Forelimb muscle (tissue), 1 donor: ENCODE data around the gene GPR151. TPM values are rescaled to one million over a fixed set of nuclear protein-coding genes. Genes with fewer than 3 reads are reported as not detected.

Source experiments
- DNase-seq: peaks from one replicate; pipeline ENCODE4 v3.0.0-alpha.2; 2013; ENCODE audit warnings: low read depth
- polyA plus RNA-seq: library from polyadenylated mRNA; unstranded; fragments of 120-200 nt; gene quantifications from one replicate; pipeline ENCODE4 v1.2.1, GENCODE V29; 2013; ENCODE audit not compliant: insufficient read length

Gene GPR151
- polyA plus RNA-seq, 1 donor, result not detected

DNA sequence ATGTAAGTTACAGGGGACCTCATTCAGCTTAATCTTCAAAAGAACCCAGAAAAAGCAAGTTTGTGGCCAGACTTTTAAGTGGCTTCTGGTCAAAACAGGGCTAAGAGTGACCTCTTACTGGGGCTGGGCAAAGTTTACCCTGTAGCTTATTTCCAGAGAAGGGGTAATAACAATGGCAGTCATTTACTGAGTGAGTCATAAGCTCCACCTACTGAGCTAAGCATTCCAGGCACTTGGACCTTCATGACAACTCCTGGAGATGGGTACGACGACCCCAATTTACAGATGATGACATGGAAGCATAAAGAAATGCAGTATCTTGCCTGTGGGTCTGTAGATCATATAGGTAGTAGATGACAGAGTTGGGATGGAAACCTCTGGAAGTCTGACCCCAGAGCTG is 4.7 kb upstream of the GPR151 start:
- DNase-seq, result no peak

DNA sequence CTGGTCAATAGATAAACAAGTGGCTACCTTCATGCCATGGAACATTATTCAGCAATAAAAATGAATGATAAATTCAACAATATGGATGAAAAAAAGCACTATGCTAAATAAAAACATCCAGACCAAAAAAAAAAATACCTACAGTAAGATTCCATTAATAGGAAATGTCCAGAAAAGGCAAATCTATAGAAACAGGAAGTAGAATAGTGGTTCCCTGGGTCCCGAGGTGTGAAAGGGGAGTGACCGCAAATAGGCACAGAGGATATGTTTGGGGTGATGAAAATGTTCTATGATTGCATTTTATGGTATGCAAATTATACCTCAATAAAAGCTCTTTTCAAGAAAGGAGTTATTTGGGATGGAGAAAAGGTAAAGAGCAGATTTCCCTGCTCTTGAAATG is 3.6 kb upstream of the GPR151 start:
- DNase-seq, result no peak

DNA sequence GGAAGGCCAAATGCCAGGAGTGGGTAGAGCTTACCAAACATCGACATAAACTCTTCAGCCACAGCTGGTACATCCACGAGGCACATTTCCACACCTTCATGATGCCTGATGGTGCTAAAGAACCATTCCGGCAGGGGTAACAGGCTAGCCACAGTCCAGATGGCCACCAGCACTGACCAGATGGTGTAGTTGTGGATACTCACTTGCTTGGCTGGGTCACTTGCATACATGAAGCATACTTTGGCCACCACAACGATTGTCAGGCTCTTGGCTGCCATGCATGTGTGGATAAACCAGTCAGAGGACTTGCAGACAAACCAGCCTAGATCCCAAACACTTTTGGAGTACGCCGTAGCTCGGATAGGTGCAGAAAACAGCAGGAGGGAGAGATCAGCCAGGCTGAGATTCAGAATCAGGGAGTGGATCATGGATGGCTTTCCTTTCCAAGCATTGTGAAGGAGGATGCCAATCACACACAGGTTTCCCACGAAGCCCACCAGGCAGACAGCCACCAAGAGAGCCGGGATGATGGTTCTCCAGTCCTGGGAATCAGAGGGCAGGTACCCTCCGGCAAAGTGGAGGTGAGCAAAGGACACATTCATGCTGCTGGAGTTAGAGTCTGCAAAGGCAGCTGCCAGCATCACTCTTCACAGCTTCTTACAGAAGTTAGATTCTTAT is 378 bp downstream of the GPR151 start:
- DNase-seq, result no peak

DNA sequence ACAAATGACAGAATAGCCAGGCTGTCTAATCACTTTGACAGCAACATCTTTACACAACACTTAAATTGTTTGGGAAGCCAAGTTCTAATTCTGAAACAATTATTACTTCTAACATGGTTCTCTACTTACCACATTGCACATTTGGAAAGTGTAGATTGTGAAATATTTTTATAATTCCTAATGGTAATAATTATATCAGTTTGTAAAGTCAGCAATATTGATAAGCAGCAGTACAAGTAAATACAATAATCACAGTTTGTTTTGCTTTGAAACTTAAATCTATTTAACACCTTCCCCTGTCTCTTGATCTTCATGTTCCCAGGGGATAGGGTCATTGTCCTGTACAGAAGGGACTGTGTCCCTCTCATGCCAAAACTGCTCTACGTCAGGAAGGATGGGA is 1.4 kb downstream of the GPR151 start:
- DNase-seq, result no peak

DNA sequence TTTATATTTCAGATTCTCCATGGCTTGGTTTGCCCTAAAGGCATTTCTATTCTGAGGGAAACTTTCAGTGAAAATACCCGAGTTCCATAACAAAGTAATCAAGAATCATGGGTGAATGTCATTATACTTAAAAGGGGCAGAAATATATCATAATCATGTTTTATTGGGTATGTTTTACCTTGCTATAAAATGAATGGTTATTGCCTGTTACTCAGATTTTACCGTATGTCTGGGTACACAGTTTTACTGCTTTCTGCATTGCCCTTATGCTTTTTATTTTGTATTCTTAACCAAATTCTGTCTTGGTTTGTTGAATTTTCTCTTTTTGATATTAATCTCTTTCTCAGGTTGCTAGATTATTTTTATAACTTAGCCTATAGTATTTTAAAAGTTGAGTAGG is 2.5 kb downstream of the GPR151 start:
- DNase-seq, result no peak

DNA sequence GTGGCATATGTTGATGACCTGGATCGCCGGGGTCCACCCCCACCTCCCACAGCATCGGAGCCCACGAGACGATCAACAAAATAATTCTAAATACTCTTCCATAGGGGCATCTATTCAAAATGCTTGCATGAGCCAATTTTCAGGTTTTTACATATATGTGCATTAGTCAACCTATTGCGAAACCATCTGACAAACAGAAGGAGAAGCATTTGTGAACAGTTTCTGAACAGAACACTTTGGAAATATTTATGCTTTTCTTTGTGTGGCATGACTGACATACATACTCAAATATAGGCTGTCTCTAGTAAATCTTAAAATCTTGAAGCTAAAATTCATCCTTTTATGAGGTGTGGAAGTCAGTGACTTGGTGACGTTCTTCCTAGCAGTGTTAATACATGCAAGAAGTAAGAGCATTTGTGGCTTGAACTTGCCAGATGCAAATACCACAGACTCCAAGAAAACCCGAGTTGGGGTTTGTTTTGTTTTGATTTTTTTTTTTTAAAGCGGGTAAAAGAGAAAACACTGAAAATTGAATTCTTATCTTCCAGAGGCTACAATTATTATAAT is 5.3 kb downstream of the GPR151 start:
- DNase-seq, result no peak

DNA sequence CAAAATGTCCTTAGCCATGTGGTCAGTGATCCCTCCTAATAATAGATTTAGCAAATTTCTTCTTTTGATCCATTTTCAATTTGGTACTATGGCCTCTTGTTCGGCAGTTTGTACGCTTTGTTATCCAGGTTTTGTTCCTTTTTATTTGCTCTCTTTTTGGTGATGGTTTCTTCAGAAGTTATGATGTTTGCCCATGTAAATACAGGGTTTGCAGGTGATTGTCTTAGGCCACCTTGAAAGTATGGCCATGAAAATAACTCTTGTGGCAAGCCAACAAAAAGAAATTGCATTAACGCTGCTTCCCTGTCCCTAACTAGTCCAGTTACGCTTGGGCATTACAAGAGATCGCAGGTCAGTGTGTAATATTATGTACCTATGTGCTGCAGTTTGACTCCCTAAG is 8.6 kb downstream of the GPR151 start:
- no peak for DNase-seq

DNA sequence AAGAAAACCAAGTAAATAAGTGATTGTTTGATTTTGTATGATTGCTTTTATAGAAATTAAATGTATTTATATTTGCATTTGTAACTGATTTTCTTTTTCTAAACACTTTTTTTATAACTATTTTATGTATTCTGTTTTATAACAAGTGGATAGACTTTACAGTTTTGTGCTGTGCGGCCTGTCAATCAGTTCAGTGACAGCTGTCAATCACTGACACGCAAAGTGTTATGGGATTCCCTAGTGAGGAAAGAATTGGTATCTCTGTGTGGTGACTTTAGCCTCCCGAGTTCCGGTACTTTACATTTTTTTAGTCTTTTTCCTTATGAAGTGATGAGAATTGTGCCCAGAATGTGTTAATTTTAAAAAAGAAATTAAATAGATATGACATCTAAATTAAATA is 16.3 kb downstream of the GPR151 start:
- DNase-seq, result no peak

DNA sequence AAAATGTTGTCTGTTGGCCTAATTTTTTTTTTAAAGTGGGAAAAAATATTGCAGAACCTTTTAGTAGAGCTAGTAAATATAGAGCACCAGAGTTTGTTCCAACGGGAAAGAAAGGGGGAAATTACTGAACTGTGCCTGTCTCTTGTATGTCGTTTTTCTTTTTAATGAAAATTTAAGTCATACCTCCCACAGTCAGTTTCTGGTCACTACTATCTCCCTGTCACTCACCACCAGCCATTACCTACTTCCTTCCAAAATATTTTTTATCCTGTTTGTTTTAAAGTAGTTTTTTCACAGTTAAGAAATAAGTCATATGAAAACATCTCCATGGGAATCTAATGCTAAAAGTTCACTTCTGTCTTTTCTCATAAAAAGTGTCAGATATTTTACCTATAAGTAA is 21.3 kb downstream of the GPR151 start:
- DNase-seq, result no peak

DNA sequence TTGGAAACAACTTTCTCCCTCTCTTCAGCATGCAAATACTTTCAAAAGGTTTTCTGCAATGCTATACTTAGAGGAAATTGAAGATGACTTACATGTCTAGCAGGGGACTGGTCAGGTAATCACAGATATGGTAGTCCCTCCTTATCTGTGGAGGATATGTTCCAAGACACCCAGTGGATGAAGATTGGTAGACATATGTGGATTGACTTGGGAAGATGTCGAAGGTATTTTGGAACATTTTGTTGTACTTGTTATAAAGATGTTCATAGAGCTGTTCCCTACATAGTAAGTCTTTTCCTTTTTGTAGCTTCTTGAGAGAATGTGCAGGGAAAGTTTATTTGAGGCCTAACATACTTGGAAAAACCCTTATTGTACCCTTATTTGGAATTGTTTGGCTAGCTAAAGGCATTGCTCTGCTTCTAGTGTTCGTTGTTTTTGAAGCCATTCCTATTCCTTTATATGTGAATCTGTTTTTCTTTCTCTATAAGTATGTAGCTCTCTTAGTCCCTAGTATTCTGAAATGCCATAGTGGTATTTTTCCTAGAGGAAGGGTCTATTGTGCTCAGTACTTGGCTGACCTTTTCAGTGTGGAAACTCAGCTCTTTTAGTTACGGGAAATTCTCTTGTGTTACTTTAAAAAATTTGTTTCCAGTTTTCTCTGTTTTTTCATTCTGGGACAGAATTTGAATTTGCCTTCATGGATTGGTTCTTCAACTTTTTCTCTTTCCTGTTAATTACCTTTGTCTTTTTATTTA is 25.7 kb downstream of the GPR151 start:
- no peak for DNase-seq

DNA sequence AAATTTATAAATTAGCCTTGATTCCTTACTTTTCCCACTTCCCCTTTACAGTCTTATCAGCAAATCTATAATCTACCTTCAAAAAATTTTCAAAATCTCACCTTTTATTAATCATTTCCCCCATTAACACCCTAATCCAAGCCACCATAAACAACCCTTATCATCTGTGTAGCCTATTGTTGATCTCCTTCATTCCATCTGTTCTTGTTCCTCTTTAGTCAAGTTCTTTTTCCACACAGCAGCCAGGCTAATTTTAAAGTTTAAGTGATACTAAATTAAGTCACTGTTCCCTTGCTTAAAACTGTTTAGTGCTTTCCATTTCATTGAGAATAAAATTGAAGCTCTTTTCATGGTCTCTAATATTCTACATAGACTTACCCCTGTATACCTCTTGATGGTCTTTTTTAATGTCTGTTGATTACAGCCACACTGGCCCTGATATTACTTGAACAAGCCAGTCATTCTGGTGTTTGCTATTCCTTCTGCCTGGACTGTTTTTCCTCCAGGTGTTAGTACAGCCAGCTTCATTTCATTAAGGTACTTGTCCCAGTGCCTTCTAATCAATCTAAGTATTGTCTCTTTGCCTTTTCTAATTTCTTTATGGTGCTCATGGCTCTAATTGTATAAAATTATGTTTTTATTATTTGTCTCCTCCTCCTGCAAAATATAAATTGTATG is 31.1 kb downstream of the GPR151 start:
- no peak for DNase-seq

DNA sequence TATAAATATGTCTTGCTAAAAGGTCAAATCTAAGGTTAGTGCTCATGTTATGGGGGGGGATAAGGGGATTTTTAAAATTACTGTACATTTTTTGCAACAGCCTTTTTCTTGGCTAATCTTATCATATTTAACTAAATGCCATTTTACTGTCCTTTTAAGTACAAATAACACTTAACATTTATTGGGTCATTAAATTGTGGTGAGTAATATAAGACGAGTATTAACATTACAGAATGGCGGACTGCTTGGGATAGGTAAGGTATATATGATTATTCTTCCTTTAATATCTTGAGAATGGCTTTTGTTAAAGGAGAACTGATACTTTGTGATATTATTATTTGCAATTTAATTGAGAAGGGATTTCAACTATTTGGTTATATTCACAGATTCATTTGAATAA is 33.2 kb downstream of the GPR151 start:
- DNase-seq, result no peak

DNA sequence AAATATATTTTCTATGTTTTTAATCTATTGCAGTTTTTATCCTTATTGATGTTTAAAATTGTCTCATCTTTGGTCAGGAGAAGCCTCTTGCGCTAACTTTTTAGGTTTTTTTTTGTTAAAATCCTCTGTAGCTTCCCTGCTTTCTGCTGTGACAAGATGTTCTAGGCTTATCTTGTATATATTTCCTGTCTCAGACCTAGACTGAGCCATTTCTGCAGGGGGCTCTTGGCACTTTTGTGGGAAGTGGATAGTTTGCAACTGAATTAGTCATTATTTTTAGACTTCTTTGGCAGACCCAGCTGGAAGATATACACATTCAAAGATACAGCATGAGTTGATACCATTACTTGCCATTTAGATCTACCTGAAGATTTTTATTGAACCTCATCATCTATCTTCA is 40.1 kb downstream of the GPR151 start:
- no peak for DNase-seq

DNA sequence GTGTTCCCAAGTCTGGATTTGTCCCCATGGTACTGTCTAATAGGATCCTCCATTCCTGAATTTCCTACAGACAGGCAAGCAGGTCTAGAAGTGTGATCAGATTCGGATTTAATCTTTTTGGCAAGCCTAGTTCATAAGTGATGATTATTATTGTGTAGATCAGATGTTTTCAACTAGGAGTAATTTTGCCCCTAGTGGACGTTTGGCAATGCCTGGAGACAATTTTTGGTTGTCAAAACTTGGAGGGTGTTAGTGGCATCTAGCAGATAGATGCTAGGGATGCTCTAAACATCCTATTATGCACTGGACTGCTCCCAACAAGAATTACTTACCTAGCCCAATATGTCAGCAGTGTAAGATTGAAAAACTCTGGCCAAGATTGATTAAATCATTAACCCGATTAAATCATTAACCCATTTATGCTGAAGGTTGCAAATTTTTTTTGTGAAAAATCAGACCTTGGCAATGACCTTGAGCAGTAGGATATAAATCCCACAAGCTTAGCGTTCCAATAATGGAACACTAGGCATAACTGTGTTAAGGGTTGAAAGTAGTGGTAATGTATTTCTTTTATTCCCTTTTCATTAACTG is 40.7 kb downstream of the GPR151 start:
- DNase-seq, result no peak

DNA sequence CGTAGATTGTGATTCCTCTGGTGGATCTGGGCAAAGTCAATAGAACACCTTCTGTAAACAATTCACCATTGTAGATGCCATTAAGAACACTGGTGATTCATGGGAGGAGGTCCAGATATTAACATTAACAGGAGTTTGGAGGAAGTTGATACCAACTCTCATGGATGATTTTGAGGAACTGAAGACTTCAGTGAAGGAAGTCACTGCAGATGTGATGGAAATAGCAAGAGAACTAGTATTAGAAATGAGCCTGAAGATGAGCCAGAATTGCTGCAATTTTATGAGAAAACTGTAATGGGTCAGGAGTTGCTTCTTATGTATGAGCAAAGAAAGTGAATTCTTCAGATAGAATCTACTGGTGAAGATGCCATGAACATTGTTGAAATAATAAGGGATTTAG is 41.9 kb downstream of the GPR151 start:
- no peak for DNase-seq

DNA sequence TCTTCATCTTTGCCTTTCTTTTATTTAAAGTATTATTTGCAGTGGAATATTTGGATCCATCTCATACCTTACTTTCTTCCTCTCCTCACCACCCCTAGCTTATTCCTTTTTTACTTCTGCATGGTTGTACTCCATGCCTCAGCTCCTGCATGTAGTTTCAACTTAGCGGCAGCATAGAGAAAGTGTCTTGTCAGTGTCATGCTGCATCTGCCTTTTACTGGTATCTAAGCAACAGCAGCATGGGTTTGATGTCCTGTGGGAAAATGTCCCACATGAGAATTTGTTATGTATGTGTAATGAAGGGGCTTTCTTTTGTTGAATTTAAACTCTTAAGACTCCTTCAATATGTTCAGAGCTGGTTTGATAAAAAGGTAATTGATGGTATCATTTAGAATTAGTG is 48.2 kb downstream of the GPR151 start:
- DNase-seq, result no peak

DNA sequence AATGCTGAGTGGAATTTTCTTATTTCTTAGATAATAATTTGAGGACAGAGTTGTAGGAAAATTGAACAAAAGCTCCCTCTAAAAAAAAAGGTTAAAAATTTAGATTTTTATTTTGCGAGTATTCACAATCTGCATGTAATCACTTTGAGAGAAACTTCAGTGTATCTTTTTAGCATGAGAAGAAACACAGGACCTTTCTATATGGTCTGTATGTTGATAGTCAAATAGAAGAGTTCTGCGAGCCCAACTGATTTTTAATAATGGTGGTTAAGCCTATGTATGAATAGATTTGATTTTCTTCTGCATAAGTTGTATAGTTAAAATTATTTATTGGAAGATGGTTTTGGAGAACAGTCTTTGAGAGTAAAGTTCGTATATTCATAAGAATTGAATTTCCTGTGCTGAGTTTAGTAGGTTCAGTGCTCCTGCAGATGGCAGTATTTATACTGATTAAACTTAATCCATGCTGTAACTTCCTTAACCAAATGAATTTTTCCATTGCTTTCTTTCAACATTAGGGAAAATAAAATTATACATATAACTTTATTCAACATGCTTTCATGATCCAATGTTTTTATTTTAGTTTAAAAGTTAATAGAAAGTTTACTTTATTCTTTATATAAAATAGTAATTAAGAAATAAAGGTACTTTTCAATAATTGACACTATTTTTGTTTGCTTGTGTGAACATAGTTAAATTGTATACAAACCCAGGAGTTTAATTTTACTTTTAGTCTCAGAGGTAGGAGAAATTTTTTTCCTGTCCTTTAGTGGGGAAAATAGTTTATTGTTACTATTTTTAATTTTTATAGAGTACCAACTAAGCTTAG is 49.3 kb downstream of the GPR151 start:
- DNase-seq, result no peak

DNA sequence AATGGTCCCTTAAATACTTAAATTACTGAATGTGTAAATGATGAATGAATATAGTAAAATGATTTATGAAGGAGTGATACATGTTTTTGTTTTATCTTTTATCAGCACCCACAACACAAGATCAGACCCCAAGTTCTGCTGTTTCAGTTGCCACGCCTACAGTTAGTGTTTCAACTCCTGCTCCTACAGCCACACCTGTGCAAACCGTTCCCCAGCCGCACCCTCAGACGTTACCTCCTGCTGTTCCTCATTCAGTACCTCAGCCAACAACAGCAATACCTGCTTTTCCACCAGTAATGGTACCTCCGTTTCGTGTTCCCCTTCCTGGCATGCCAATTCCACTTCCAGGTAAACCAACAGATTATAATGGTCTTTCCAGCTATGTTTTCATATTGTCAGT is 52.5 kb downstream of the GPR151 start:
- DNase-seq, result no peak
